IgD-negative memory B cell (primary cell): ENCODE results near the gene NARS2. TPM values are rescaled to one million over a fixed set of nuclear protein-coding genes. Genes with fewer than 3 reads are reported as not detected.

Experiments used
- H3K27ac Mint-ChIP-seq, 3 donors: one replicate each; pipeline ENCODE4 v1.8.0; 2020 to 2022; ENCODE audit warnings: mild to moderate bottlenecking in 3 of 3, mixed read lengths in 3 of 3, moderate library complexity in 1 of 3
- H3K27me3 Mint-ChIP-seq: one replicate; pipeline ENCODE4 v1.8.0; 2021; ENCODE audit warnings: mixed read lengths
- H3K36me3 Mint-ChIP-seq: one replicate; pipeline ENCODE4 v1.8.0; 2020; ENCODE audit warnings: mild to moderate bottlenecking, mixed read lengths
- H3K4me1 Mint-ChIP-seq, 3 donors: one replicate each; pipeline ENCODE4 v1.8.0; 2020 to 2022; ENCODE audit warnings: mixed read lengths in 3 of 3, mild to moderate bottlenecking in 1 of 3
- H3K4me3 Mint-ChIP-seq, 4 donors: one replicate each; pipeline ENCODE4 v1.8.0; 2020 to 2022; ENCODE audit warnings: mild to moderate bottlenecking in 4 of 4, mixed read lengths in 4 of 4, moderate library complexity in 3 of 4
- H3K9me3 Mint-ChIP-seq, 3 donors: one replicate each; pipeline ENCODE4 v1.8.0; 2020 to 2021; ENCODE audit warnings: mixed read lengths in 3 of 3, mild to moderate bottlenecking in 1 of 3
- polyA plus RNA-seq: library from polyadenylated mRNA; unstranded; fragments of 300-500 nt; fragmentation: Illumina TruSeq; gene quantifications from one replicate; pipeline ENCODE4 v1.2.3, GENCODE V29; 2021

Gene NARS2
- polyA plus RNA-seq, 1 donor from 2014 or later: 13.5 TPM

DNA sequence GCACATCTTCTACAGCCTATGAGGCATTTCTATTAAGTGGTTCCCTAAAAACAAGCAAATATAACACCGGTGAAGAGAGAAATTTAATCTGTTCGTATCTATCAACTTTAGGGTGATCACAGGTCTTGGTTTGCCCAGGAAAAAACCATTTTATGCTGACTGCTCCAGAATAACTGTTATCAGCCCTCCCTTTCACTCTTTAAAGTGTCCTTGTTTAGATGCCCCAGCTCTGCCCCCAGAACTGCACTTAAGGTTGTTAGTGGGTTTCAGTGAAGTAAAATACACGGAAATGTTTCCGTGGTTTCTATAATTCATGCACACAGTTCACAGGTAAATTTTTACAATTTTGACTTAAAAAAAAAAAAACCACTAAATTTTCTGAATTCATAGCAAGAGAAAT lies 70.0 kb downstream of the NARS2 start:
- H3K36me3 Mint-ChIP-seq: peaks cover 6% of the 10 kb centered on the region
- no peak overlapping the region for H3K4me3 Mint-ChIP-seq
- H3K9me3 Mint-ChIP-seq: peaks cover 0 to under 1% (median 0%) of the 10 kb centered on the region in 3 donors
- H3K4me1 Mint-ChIP-seq: peaks cover 8 to 20% (median 9%) of the 10 kb centered on the region in 3 donors
- H3K27ac Mint-ChIP-seq: no peak overlapping the region
- no peaks in the 10 kb centered on the region for H3K27me3 Mint-ChIP-seq

DNA sequence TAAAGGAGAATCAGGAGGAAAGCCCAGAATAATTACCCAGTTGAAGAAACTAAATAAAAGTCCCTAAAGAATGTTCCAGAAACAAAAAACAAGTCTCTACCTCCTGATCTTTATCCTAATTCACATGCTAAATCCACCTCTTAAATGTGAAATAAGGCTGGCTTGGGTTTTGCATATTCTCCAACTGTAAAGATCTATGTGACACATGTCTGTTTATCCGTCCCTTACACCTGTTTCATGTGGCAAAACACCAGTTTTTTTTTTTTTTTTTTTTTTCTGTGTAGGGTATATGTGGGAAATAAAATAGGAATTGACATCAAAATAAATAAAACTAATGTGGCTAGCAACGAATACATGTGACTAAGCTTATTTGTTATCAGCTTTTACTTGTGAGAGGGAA lies 70.5 kb downstream of the NARS2 start:
- Mint-ChIP-seq H3K27me3 (no peaks in the 10 kb centered on the region), H3K36me3 (peaks cover 6% of the 10 kb centered on the region), H3K27ac (no peak overlapping the region), H3K4me3 (no peak overlapping the region), H3K4me1 (peaks cover 8 to 20% (median 9%) of the 10 kb centered on the region in 3 donors), H3K9me3 (no peaks in the 10 kb centered on the region)

DNA sequence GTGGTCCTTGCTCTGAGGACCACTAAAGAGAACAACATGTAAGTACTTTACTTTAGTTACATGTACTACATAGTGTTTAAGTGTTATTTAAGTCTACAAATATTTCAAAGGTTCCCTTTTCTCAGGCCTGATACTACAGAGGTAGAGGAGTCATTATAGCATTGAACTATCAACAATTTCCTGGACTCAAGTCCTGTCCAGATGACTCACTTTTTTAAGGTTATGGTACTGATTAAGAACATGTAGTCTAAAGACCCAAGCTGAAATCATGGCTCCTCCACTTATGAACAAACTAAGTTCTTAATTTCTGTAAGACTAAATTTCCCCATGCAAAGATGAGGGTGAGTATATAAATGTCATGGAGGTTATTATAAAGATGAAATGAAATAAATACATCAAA lies 74.7 kb downstream of the NARS2 start:
- Mint-ChIP-seq H3K4me1 (peaks cover 3 to 10% (median 5%) of the 10 kb centered on the region in 3 donors), H3K27me3 (no peaks in the 10 kb centered on the region), H3K4me3 (no peak overlapping the region), H3K27ac (no peak overlapping the region), H3K9me3 (no peaks in the 10 kb centered on the region), H3K36me3 (peaks cover 4% of the 10 kb centered on the region)

DNA sequence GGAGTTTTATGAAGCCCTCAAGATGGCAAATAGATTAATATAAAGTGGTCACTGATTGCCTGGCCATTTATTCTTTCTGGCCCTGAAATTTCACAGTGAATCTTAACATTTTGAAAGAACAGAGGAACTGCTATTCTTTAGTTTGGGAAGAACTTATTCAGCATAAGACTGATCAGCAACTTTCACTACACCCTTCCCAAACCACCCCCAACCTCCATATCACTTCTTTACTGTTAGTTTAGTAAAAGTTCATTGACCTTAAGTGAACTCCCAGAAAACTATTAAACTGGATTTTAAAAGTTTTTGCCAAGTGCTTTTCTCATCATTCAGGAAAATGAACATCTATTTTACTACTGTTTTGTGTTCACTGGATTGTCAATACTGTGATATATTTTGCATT lies 77.4 kb downstream of the NARS2 start:
- peaks cover 4% of the 10 kb centered on the region for H3K36me3 Mint-ChIP-seq
- H3K27ac Mint-ChIP-seq: no peak overlapping the region
- no peaks in the 10 kb centered on the region for H3K9me3 Mint-ChIP-seq
- peaks cover 3 to 6% (median 4%) of the 10 kb centered on the region in 3 donors for H3K4me1 Mint-ChIP-seq
- no peak overlapping the region for H3K4me3 Mint-ChIP-seq
- H3K27me3 Mint-ChIP-seq: no peaks in the 10 kb centered on the region

DNA sequence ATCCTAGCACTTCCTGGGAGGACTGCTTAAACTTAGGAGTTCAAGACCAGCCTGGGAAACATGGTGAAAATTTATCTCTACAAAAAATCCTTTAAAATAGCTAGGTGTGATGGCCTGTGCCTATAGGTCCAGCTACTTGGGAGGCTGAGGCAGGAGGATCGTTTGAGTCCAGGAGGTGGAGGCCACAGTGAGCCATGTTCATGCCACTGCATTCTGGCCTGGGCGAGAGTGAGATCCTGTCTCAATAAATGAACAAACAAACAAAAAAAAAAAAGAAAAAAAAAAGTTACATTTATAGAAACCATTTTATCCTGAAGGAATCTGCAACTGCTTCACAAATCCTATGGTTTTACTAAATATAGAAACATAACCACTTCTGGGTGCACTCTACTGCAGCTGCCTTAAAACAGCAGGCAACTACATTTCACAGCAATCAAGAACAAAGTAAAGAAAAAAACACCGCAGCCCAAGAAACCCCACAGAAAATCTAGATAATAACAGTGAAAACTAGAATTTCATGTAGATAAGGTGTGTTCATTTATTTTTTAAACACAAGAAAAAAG lies 81.2 kb downstream of the NARS2 start:
- Mint-ChIP-seq H3K27me3 (no peaks in the 10 kb centered on the region), H3K4me1 (peaks cover 2 to 8% (median 2%) of the 10 kb centered on the region in 3 donors), H3K9me3 (no peaks in the 10 kb centered on the region), H3K36me3 (peaks cover 10% of the 10 kb centered on the region), H3K4me3 (no peak overlapping the region), H3K27ac (no peak overlapping the region)

DNA sequence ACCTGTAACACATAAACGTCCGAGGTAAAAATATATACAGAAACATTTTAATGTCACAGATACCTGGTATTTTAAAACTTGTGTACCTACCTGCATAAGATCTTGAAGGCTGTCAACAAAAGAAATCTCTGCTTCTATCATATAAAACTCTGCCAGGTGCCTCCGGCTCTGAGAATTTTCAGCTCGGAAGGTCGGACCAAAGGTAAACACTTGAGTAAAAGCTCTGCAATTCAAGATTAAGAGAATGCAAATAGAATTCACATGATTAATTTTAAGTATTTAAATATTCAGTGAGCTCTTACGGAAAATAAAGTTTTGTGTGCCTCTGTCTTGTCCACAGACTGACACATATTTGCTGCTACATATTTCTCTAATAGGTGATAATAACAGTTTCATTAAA lies 81.7 kb downstream of the NARS2 start:
- no peak overlapping the region for H3K27ac Mint-ChIP-seq
- H3K4me3 Mint-ChIP-seq: no peak overlapping the region
- H3K36me3 Mint-ChIP-seq: peaks cover 7% of the 10 kb centered on the region
- H3K27me3 Mint-ChIP-seq: no peaks in the 10 kb centered on the region
- H3K4me1 Mint-ChIP-seq: peaks cover 0 to 12% (median 2%) of the 10 kb centered on the region in 3 donors
- H3K9me3 Mint-ChIP-seq: no peaks in the 10 kb centered on the region

DNA sequence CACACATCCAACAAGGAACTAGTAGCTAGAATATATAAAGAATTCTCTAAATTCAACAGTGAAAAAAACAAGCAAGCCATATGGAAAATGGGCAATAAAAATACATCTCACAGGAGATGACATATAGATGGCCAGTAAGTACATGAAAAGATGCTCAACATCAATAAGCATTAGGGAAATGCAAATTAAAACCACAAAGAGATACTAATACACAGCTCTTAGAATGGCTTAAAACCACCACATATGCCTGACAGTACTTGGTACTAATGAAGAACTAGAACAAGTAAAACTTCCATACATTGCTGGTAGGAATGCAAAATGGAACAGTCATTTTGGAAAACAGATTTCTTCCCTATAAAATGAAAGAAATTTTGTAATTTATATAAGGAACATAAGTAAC lies 85.5 kb downstream of the NARS2 start:
- no peak overlapping the region for H3K4me3 Mint-ChIP-seq
- no peaks in the 10 kb centered on the region for H3K27me3 Mint-ChIP-seq
- no peak overlapping the region for H3K27ac Mint-ChIP-seq
- H3K9me3 Mint-ChIP-seq: no peaks in the 10 kb centered on the region
- peaks cover 0 to 13% (median 2%) of the 10 kb centered on the region in 3 donors for H3K4me1 Mint-ChIP-seq
- peaks cover 24% of the 10 kb centered on the region for H3K36me3 Mint-ChIP-seq

DNA sequence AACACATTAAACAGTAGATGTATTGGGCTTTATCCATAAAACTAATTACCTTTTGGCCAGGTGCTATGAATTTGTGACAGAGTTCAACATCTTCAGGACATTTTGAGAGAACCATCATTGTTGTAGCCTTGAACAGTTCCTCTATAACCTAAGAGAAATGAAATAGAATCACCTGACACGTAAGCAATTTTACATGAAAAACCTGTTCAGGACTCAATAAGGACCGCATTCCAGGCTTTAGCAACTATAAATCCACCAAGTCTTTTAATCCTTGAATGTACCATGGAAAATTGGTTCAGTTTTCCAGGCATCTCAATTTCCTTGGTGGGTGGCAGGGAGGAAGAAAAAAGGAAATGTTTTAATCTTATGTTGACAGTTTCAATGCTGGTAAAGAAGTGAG lies 96.1 kb downstream of the NARS2 start:
- Mint-ChIP-seq H3K4me3 (no peak overlapping the region), H3K9me3 (peaks cover 0 to under 1% (median 0%) of the 10 kb centered on the region in 3 donors), H3K36me3 (peaks cover 6% of the 10 kb centered on the region), H3K27me3 (no peaks in the 10 kb centered on the region), H3K27ac (no peak overlapping the region), H3K4me1 (peaks cover 6 to 10% (median 9%) of the 10 kb centered on the region in 3 donors)

DNA sequence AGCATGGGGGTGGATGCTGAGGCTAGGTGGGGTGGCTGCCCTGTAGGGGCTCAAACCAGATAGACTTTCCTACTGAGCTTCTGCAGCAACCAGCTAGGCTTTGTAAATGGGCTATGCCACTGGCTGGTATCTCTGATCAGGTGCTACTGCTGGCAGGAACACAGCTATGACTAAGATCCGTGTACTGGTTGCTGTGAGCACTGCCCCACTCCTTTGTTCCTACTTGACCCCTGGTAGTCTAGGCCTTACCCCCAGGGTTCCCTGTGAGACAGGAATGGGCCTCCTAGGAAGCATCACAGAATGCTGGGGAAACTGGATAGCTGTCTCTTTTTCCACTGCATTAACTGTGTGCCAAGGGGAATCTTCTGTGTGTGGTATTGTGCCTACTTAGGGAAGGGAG lies 98.6 kb downstream of the NARS2 start:
- Mint-ChIP-seq H3K9me3 (peaks cover 0 to 1% (median 0%) of the 10 kb centered on the region in 3 donors), H3K27ac (no peak overlapping the region)

DNA sequence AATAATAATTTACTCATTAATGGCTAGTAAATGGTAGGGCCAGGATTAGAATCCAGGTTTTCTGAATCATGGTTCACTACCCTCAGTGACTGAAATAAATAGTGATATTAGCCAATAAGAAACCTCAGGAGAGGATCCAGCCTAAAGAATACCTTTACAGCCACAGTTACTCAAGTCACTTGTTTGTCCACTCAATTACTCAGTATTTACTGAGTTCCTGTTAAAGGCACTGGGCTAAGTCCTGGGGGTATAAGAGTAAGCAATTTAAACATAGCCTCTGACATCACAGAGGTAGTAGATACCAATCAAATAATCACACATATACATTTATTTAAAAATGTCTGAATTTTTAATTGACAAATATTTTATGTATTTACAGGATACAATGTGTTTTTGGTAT lies 100.2 kb downstream of the NARS2 start:
- H3K4me3 Mint-ChIP-seq: no peak overlapping the region
- peaks cover 11% of the 10 kb centered on the region for H3K36me3 Mint-ChIP-seq
- H3K27me3 Mint-ChIP-seq: no peaks in the 10 kb centered on the region
- peaks cover 0 to 1% (median 0%) of the 10 kb centered on the region in 3 donors for H3K9me3 Mint-ChIP-seq
- H3K4me1 Mint-ChIP-seq: peaks cover 8 to 13% (median 10%) of the 10 kb centered on the region in 3 donors
- H3K27ac Mint-ChIP-seq: no peak overlapping the region

More for the DNA sequence above, 98.6 kb downstream of the NARS2 start:
- Mint-ChIP-seq H3K4me1 (peaks cover 0 to 6% (median 0%) of the 10 kb centered on the region in 3 donors), H3K4me3 (no peak overlapping the region), H3K36me3 (peaks cover 11% of the 10 kb centered on the region), H3K27me3 (no peaks in the 10 kb centered on the region)

DNA sequence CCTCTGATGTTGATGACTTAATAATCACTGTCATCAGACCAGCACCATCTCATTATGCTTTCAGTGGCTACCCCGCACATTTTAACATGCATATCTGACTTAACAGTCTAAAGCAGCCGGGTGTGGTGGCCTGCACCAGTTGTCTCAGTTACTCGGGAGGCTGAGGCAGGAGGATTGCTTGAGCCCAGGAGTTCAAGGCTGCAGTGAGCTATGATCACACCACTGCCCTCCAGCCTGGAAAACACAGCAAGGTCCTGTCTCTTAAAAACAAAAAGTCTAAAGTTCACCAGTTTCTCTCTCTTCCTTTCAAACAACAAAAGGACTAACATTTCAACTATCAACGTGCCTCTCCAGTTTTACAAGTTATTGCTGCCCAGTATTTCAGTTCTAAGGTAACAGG lies 101.8 kb downstream of the NARS2 start:
- peaks cover 11% of the 10 kb centered on the region for H3K36me3 Mint-ChIP-seq
- H3K27ac Mint-ChIP-seq: peak overlapping the region in 1 of 3 donors; percentile 2

DNA sequence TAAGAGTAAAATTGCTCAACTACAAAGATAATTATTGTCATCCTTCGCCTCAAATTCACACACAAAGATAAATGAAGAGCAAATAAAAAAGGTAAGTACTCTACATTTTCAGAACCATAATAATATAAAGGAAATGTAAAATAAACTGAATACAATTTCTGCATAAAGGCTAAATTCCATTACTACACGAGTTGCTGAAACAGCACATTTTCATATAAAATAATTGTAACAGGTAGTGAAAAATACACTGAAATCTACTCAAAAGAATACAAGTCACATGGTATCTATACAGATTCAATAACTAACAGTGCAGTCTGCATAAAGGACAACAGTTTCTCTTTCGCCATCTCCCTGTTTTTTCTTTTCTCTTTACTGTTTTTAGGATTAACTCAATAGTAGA lies 102.3 kb downstream of the NARS2 start:
- H3K27ac Mint-ChIP-seq: peak overlapping the region in 1 of 3 donors; percentile 2
- peaks cover 0 to 1% (median 0%) of the 10 kb centered on the region in 3 donors for H3K9me3 Mint-ChIP-seq
- H3K4me3 Mint-ChIP-seq: no peak overlapping the region
- no peaks in the 10 kb centered on the region for H3K27me3 Mint-ChIP-seq
- peaks cover 9 to 17% (median 16%) of the 10 kb centered on the region in 3 donors for H3K4me1 Mint-ChIP-seq
- H3K36me3 Mint-ChIP-seq: peaks cover 11% of the 10 kb centered on the region

More for the DNA sequence above, 101.8 kb downstream of the NARS2 start:
- peaks cover 9 to 16% (median 15%) of the 10 kb centered on the region in 3 donors for H3K4me1 Mint-ChIP-seq
- no peak overlapping the region for H3K4me3 Mint-ChIP-seq
- no peaks in the 10 kb centered on the region for H3K27me3 Mint-ChIP-seq
- H3K9me3 Mint-ChIP-seq: peaks cover 0 to 1% (median 0%) of the 10 kb centered on the region in 3 donors

DNA sequence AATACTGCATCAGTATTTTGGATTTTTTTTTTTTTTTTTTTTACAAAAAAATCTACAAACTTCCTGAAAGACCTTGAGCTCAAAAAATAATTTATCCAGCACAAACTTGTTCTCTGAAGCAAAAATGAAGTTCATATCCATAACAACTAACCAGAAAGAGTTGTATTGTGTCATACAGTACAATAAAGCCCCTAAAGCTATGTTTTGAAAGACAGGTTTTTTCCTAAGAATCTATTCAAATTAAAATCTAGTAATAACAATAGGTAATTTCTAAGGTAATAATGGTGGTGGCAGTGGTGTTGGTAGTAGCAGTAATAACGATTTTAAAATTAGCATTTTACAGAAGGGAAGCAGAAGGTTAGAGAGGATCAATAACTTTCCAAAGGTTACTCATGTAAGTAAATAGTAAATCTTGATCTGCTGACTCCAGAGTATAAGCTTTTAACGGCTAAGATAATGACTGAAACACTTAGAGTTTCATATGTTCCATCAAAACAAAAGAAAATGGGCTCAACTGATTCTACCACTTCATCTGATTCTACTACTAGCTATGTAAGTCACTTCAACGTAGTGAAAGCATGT lies 103.7 kb downstream of the NARS2 start:
- H3K4me1 Mint-ChIP-seq: peaks cover 15 to 20% (median 18%) of the 10 kb centered on the region in 3 donors
- no peak overlapping the region for H3K4me3 Mint-ChIP-seq
- peaks cover 11% of the 10 kb centered on the region for H3K36me3 Mint-ChIP-seq
- H3K27me3 Mint-ChIP-seq: no peaks in the 10 kb centered on the region
- H3K9me3 Mint-ChIP-seq: peaks cover 0 to 1% (median 0%) of the 10 kb centered on the region in 3 donors
- no peak overlapping the region for H3K27ac Mint-ChIP-seq

DNA sequence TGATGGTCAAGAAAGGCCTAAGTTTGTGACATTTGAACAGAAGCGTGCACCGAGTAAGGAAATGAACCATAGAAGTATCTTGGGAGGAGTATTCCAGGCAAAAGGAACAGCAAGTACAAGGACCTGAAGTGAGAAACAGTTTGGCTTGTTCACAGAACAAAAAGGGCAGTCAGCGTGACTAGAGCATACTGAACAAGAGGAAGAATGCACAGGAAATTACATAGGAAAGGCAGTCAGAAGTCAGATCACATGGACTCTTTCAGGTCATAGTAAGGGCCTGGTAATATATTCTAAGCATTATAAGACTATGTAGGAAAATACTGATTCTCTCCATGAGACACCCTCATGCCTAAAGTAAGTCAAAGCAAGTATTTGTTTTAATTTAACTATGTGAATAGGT lies 104.8 kb downstream of the NARS2 start:
- H3K27ac Mint-ChIP-seq: peak overlapping the region; percentile 18 to 91 (median 49)
- H3K9me3 Mint-ChIP-seq: peaks cover 0 to 1% (median 0%) of the 10 kb centered on the region in 3 donors
- peaks cover 9% of the 10 kb centered on the region for H3K36me3 Mint-ChIP-seq
- H3K4me1 Mint-ChIP-seq: peaks cover 22 to 28% (median 26%) of the 10 kb centered on the region in 3 donors
- H3K4me3 Mint-ChIP-seq: peak overlapping the region in 2 of 4 donors; percentile 0 to 17
- H3K27me3 Mint-ChIP-seq: no peaks in the 10 kb centered on the region

DNA sequence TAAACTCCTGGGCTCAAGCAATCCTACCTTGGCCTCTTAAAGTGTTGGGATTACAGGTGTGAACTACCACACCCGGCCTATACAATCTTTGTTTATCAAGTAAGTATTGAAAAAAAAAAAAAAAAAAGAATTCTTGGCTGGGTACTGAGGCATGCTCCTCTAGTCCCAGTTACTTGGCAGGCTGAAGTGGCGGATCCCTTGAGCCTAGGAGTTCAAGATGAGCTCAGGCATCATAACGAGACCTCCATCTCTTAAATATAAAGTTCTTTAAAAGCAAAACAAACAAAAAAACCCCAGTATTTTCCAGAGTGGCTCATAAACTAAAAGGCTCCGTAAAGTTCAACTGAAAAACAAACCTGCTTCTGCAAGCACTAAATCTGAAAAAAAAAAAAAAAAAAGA lies 106.7 kb downstream of the NARS2 start:
- H3K4me3 Mint-ChIP-seq: no peak overlapping the region
- H3K36me3 Mint-ChIP-seq: peaks cover 4% of the 10 kb centered on the region
- H3K27me3 Mint-ChIP-seq: no peaks in the 10 kb centered on the region
- no peak overlapping the region for H3K27ac Mint-ChIP-seq
- H3K9me3 Mint-ChIP-seq: peaks cover 0 to 1% (median 0%) of the 10 kb centered on the region in 3 donors
- peaks cover 31 to 40% (median 32%) of the 10 kb centered on the region in 3 donors for H3K4me1 Mint-ChIP-seq

DNA sequence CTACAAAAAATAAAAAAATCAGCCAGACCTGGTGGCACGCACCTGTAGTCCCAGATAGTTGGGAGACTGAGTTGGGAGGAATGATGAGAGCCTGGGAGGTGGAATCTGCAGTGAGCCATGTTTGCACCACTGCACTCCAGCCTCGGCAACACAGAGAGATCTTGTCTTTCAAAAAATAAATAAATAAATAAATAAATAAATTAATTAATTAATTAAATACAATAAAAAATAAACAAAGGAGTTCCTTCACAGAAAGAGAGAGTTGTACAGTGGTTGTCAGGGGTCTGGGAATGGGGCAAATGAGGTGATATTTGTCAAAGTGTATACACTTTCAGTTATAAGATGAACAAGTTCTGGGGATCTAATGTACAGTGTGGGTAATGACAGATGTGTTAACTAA lies 107.3 kb downstream of the NARS2 start:
- H3K27me3 Mint-ChIP-seq: no peaks in the 10 kb centered on the region
- no peak overlapping the region for H3K27ac Mint-ChIP-seq
- peaks cover 4% of the 10 kb centered on the region for H3K36me3 Mint-ChIP-seq
- no peak overlapping the region for H3K4me3 Mint-ChIP-seq
- H3K4me1 Mint-ChIP-seq: peaks cover 31 to 40% (median 32%) of the 10 kb centered on the region in 3 donors
- peaks cover 0 to 1% (median 0%) of the 10 kb centered on the region in 3 donors for H3K9me3 Mint-ChIP-seq
